ENCODE data around the gene GALNT13.

GALNT13 gene

DNA sequence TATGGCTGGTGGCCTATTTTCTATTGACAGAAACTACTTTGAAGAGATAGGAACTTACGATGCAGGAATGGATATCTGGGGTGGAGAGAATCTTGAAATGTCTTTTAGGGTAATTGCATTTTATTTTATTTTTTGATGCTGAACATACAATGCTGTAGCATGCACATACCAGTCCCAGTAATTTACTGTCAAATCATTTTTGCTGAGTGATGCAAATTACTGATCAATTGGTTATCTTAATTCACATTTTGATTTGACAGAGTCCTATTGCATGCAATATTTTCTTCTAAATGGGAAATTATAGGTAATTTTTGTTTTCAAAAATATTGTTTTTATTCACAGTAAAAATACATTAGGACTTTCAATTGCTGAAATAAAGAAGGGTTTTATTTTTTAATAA, 387.3 kb downstream of the GALNT13 start:
- no peak for DNase-seq (ENCODE audit: low read depth, low spot score)
- H3K4me3 ChIP-seq (ENCODE audit: low read length), result no peak overlapping the region

DNA sequence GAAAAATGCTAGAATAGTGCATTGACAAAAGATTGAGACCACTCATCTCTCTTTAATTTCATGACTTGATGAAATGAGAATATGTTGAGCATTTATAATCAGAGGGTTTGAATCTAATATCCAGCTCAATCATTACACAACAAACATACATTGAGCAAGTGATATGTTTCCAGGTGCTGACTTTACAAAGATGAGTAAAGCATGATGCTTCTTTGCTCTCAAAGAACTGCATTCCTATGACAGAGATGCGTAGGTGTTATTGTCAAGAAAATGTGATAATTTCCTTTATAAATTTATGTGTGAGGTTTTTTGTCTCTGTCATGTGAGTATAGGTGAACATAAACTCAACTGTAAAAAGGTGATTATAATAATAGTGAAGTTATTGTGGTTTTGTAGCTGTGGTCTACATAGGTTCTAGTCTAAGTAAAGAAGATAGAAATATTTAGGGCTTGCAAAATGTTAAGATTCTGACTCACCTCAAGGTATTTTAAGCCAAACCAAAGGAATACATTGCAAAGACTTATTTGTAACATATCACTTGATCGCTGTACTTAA, 389.8 kb downstream of the GALNT13 start:
- DNase-seq (ENCODE audit: low read depth, low spot score), result no peak
- no peak overlapping the region for H3K4me3 ChIP-seq (ENCODE audit: low read length)

- no peak for DNase-seq (ENCODE audit: low read depth, low spot score)
- H3K4me3 ChIP-seq (ENCODE audit: low read length), result no peak overlapping the region
These were observed 391.5 kb downstream of the GALNT13 start for GRCh38 chr2:154263206-154263605.

GRCh38 chr2:154264024-154264423, 392.3 kb downstream of the GALNT13 start:
- H3K4me3 ChIP-seq (ENCODE audit: low read length), result no peak overlapping the region
- no peak for DNase-seq (ENCODE audit: low read depth, low spot score)

GRCh38 chr2:154267983-154268382, 396.3 kb downstream of the GALNT13 start:
- H3K4me3 ChIP-seq (ENCODE audit: low read length), result no peak overlapping the region

GRCh38 chr2:154280543-154280942, 408.8 kb downstream of the GALNT13 start:
- DNase-seq (ENCODE audit: low read depth, low spot score), result no peak
- no peak overlapping the region for H3K4me3 ChIP-seq (ENCODE audit: low read length)

More at GRCh38 chr2:154267983-154268382, 396.3 kb downstream of the GALNT13 start:
- no peak for DNase-seq (ENCODE audit: low read depth, low spot score)

DNA sequence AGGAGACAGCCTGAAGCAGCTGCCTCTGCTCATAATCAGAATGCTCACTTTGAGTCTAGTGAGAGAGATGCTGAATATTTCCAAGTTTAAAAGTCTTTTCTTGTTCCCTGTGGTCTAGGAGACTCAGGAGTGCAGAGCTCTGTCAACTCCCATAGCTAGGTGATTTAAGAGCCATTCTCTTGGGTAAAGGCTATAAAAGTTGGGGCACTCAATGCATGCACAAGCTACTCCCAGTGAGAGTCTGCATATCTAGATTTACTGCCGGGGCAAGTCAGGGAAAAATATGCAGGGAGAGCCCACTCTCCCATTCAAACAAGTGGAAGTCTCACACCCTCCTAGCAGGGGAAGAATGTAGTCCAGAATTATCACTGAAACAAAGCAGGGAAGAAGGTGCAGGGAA, 418.1 kb downstream of the GALNT13 start:
- no peak for DNase-seq (ENCODE audit: low read depth, low spot score)

DNA sequence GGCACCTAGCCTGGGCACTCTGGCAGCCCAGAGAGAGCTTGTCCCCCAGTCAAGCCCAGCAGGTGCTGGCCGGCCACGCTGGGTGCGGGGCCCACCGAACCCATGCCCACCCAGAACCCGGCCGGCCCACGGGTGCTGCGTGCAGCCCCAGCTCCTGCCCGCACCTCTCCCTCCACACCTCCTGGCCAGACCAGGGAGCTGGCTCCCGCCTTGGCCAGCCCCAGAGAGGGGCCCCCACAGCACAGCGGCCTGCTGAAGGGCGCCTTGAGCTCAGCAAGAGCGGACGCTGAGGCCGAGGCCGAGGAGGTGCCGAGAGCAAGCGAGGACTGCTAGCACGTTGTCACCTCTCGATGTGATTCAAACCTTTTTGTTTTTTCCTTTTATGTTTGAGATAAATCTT, 419.8 kb downstream of the GALNT13 start:
- no peak overlapping the region for H3K4me3 ChIP-seq (ENCODE audit: low read length)

More for the DNA sequence above, 418.1 kb downstream of the GALNT13 start:
- H3K4me3 ChIP-seq (ENCODE audit: low read length), result no peak overlapping the region

DNA sequence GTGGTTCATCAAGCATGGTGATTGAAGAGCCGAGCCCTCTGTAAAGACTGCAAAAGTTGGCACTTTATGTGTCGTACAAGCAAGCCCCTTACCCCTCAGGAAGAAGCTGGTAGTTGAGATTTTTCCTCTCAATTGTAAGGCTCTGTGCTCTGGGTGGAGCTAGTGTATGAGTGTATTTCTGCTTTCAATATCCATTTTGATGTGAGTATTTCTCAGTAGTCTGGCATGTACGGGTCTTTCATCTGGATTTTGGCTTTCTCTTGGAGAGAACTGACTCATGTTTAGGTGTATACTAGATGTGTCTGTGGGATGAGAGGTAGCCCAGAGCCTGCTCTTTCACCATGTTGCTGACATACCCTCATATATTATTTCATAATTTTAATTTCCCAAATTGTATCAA, 420.2 kb downstream of the GALNT13 start:
- DNase-seq (ENCODE audit: low read depth, low spot score), result no peak
- no peak overlapping the region for H3K4me3 ChIP-seq (ENCODE audit: low read length)

More for the DNA sequence above, 419.8 kb downstream of the GALNT13 start:
- DNase-seq (ENCODE audit: low read depth, low spot score), result no peak

- DNase-seq (ENCODE audit: low read depth, low spot score), result no peak
- no peak overlapping the region for H3K4me3 ChIP-seq (ENCODE audit: low read length)
These were observed 422.1 kb downstream of the GALNT13 start for GRCh38 chr2:154293864-154294263.

DNA sequence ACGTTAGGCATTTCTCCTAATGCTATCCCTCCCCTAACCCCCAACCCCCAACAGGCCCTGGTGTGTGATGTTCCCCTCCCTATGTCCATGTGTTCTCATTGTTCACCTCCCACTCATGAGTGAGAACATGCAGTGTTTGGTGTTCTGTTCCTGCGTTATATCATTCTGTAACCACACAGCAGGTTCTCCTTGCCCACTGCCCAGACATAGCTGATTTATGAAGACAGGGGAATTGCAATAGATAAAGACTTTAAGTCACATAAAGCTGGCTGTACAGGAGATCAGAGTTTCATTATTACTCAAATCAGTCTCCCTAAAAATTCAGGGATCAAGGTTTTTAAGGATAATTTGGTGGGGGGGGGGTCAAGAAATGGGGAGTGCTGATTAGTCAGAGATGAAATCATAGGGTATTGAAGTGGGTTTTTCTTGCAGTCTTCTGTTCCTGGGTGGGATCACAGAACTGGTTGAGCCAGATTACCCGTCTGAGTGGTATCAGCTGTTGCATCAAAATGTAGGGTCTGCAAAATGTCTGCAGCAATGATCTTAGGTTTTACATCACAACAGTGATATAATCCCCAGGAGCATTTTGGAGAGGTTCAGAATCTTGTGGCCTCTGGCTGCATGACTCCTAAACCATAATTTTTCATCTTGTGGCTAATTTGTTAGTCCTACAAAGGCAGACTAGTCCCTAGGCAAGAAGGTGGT, 434.7 kb downstream of the GALNT13 start:
- no peak overlapping the region for H3K4me3 ChIP-seq (ENCODE audit: low read length)
- DNase-seq (ENCODE audit: low read depth, low spot score), result no peak

- H3K4me3 ChIP-seq (ENCODE audit: low read length), result no peak overlapping the region
- DNase-seq (ENCODE audit: low read depth, low spot score), result no peak
These were observed 435.3 kb downstream of the GALNT13 start for GRCh38 chr2:154307007-154307406.

DNA sequence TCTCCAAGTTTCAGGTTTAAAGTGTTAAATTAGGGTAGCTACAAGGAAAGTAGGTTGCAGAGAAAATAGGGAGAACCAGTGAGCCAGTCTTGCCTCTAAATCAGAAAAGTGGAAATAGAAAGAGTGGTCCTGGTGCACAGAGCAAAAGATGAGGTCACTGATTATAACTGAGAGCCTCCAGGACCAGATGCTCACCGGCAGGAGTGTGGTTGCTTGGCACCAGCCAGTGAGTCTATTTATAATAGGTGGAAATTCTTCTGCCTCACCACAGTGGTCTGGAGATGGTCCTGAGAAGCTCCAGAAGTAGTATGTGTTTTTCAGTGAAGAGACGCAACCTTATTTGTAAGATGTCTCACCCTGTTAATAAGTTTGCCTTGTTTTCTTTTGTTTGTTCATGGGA, 452.9 kb downstream of the GALNT13 start:
- no peak for DNase-seq (ENCODE audit: low read depth, low spot score)
- H3K4me3 ChIP-seq (ENCODE audit: low read length), result no peak overlapping the region

- H3K4me3 ChIP-seq (ENCODE audit: low read length), result no peak overlapping the region
- no peak for DNase-seq (ENCODE audit: low read depth, low spot score)
These were observed 457.8 kb downstream of the GALNT13 start for GRCh38 chr2:154329510-154329909.

DNA sequence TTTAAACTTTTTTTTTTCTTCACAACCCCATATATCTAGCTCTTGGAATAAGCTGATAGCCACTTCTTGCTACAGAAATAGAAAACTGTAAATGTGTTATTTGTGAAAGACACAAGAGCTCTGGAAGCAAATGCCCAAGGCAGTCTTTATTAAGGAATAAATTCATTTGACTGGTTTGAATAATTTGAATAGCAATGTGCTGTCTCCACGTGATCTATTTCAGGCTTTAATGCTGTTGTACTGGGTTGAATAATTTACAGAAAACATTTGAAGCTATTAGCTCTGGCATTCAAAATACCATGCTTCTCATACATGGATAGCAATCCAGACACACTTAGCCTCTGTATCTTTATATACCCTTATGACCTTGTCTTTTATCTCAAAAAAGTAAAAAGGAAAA, 460.1 kb downstream of the GALNT13 start:
- no peak for DNase-seq (ENCODE audit: low read depth, low spot score)
- H3K4me3 ChIP-seq (ENCODE audit: low read length), result no peak overlapping the region

GRCh38 chr2:154336201-154336600, 464.5 kb downstream of the GALNT13 start:
- DNase-seq (ENCODE audit: low read depth, low spot score), result no peak
- no peak overlapping the region for H3K4me3 ChIP-seq (ENCODE audit: low read length)

GRCh38 chr2:154338352-154338967, 466.7 kb downstream of the GALNT13 start:
- H3K4me3 ChIP-seq (ENCODE audit: low read length), result no peak overlapping the region
- no peak for DNase-seq (ENCODE audit: low read depth, low spot score)

- DNase-seq (ENCODE audit: low read depth, low spot score), result no peak
These were observed 471.6 kb downstream of the GALNT13 start for GRCh38 chr2:154343282-154343681.

DNA sequence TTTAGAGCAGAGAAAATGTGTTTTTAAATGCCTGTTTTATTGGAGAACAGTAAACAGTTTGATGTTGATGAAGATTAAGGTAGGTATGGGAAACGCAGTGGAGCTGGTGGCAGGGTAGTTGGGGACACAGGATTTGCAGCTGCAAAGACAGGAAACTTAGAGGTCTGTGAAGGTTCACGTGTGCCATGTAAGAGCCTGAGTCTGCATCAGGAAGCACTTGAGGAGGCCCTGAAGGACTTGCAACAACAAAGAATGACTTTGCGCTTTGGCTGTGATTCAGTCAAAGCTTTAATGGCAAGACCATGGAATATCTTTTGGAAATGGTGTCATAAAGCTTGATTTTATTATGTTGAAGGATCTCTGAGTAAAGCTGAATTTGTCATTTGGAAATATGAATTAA, 479.2 kb downstream of the GALNT13 start:
- peak; percentile 2 for DNase-seq (ENCODE audit: low read depth, low spot score)

More at GRCh38 chr2:154343282-154343681, 471.6 kb downstream of the GALNT13 start:
- H3K4me3 ChIP-seq (ENCODE audit: low read length), result no peak overlapping the region

GRCh38 chr2:154361276-154361675, 489.6 kb downstream of the GALNT13 start:
- no peak for DNase-seq (ENCODE audit: low read depth, low spot score)
- no peak overlapping the region for H3K4me3 ChIP-seq (ENCODE audit: low read length)

More for the DNA sequence above, 479.2 kb downstream of the GALNT13 start:
- no peak overlapping the region for H3K4me3 ChIP-seq (ENCODE audit: low read length)
